Stimulated activated CD4-positive, alpha-beta T cell treated with anti-CD3 and anti-CD28 coated beads, Interleukin-15, amount 100 ng/mL, for 1 hour (primary cell): ENCODE measurements around the gene ICAM1.

ENCODE experiments used
- DNase-seq, 2 donors: peaks; one replicate each; pipeline ENCODE4 v3.0.0-alpha.2; 2020; ENCODE audit warnings: low read depth in 1 of 2, low spot score in 1 of 2

The ICAM1 gene

GRCh38 chr19:10243606-10244005 lies 27.3 kb upstream of the ICAM1 start:
- no peak for DNase-seq

DNA sequence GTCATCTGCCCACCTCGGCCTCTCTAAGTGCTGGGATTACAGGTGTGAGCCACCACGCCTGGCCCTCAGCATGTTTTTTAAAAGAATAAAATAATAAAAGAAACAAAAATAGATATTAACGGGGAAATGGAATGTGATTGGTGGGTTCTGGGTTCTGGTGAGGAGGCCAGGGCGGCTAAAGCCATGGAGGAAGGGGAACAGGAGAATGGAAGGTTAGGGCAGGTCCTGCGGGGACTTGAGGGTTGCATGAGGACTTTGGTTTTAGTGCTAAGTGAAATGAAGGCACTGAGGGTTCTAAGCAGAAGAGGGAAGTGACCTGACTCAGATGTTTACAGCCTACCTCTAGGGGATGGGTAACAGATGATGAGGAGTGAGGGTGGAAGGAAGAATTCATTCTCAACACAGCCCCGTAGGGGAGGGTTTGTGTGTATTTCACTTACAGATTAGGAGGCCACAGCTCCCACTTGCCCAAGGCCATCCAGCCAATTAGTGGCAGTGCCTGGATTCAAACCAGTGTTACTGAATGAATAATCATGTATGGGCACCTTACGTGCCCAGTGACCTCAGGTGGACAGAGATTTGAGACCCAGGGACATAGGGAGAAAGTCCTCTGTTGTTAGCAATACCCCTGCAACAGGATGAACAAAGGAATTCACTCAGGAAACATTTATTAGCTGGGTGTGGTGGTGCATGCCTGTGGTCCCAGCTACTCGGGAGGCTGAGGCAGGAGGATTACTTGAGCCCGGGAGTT lies 25.6 kb upstream of the ICAM1 start:
- DNase-seq: no peak

DNA sequence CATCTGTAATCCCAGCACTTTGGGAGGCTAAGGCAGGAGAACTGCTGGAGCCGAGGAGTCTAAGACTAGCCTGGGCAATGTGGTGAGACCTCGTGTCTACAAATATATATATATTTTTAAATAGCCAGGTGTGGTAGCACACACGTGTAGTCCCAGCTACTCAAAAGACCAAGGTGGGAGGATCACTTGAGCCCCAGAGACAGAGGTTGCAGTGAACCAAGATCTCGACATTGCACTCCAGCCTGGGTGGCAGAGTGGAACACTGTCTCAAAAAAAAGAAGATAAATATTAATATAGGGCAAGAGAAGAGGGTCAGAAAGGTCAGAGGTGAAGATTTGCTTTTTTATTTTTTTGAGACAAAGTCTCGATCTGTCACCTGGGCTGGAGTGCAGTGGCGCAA lies 24.4 kb upstream of the ICAM1 start:
- no peak for DNase-seq

- peak; percentile 86 to 89 for DNase-seq
Measured at GRCh38 chr19:10251792-10252694, 18.9 kb upstream of the ICAM1 start, which contains the start of gene MRPL4. MRPL4 (plus strand) TSS chr19:10252214; CDS start chr19:10252254, 40 bp downstream.

- no peak for DNase-seq
Measured at GRCh38 chr19:10252707-10253106, 18.2 kb upstream of the ICAM1 start.

DNA sequence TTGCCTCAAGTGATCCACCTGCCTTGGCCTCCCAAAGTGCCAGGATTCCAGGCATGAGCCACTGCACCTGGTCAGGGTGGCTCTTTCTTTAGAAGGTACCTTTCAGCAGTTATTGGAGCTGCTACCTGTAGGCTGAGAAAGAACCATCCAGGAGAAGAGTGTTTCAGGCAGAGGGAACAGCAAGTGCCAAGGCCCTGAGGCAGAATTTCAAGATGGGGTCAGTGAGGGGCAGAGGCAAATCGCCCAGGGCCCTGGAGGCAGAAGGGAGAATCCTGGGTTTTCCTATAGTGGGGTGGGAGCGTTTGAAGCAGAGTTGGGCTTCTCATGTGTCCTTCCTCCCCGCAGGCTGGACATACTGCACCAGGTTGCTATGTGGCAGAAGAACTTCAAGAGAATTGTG lies 16.7 kb upstream of the ICAM1 start:
- no peak for DNase-seq

- no peak for DNase-seq
Measured at GRCh38 chr19:10255358-10255757, 15.6 kb upstream of the ICAM1 start.

GRCh38 chr19:10256551-10256950 lies 14.4 kb upstream of the ICAM1 start:
- no peak for DNase-seq

DNA sequence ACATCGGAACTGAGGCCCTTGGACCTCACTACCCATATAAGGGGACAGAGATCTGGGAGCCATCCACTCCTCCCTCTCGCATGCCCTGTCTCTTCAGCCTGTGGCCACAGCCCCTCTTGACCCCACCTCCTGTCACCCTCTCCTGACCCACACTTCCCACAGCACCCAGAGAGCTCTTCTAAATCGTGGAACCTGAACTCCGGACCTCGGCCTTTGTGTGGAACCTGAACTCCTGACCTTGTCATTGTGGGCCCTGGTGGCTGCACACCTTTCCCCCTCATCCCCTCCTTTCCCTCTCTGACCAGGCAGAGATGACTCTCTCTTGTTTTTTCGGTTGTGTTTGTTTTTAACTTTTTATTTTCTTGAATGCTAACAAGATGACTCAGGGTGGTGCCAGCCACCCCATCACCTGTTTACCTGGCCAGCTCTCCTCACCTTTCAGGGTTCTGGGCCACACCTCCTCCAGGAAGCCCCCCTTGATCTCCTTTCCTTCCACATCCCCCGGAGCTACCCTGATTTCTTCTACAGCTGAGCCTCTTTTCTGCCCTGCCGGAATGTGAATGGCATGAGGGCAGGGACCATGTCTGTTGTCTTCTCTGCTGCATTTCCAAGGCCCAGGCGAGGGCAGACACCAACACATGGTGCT lies 13.8 kb upstream of the ICAM1 start:
- DNase-seq: no peak

- no peak for DNase-seq
Measured at GRCh38 chr19:10258080-10258710, 12.7 kb upstream of the ICAM1 start.

DNA sequence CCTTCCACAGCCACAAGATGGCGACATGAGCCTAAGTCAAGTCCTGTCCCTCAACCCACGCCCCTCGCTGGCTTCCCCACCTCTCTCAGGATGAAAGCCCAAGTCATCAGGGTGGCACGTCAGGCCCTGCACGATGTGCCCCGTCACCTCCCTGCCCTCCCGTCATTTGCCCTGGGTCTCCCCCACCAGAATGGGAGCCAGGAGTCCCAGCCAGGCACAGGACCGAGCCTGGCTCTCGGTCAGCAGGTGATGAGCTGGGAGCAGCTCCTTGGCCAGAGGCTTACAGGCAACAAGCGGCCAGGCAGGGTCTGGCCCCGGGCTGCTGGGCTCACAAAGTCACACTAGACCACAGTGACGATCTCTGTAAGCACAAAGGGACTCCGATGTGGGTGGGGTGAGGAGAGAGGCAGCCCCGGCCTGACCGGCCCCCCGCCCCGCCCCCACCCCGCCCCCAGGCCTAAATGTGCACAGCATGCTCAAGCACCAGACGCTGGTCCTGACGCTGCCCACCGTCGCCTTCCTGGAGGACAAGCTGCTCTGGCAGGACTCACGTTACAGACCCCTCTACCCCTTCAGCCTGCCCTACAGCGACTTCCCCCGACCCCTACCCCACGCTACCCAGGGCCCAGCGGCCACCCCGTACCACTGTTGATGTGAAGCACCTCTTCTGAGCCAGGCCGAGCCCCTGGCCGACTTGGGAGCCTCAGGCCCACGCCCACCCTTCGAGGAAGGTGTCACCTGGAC lies 11.6 kb upstream of the ICAM1 start:
- DNase-seq: peak; percentile 62 to 80

DNA sequence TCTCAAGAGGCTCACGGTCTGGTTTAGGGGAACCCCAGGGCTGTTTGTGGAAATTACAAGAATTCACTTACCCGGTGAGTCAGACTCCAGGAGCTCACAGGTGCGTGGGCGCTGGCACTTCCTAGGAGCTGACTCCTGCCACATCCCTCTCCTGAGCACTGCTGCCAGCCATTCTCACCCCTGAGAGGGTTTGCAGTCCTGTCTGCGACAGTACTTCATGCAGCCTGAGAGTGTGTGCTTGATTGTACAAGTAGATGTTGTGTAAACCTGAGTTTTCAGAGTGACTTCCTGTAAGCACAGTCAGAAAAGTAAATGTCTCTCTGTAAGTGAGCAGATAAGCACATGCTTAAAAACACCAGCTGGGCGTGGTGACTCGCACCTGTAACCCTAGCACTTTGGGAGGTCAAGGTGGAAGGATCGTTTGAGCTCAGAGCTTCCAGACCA lies 10.8 kb upstream of the ICAM1 start:
- DNase-seq: peak in 1 of 2 donors; percentile 39

DNA sequence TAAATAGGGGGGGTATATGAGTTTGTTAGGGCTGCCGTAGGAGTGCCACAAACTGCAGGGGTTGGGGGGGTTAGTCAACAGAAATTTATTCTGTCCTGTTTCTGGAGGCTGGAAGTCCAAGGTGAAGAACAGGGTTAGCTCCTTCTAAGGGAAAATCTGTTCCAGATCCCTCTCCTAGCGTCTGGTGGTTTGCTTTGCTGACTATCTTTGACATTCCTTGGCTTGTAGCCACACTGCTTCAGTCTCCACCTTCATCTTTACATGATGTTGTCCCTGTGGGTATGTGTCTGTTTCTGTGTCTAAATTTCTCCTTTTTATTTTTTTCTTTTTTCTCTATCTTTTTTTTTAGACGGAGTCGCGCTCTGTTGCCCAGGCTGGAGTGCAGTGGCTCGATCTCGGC lies 8.1 kb upstream of the ICAM1 start:
- DNase-seq: no peak

GRCh38 chr19:10266706-10267105 lies 4.2 kb upstream of the ICAM1 start:
- DNase-seq: no peak

DNA sequence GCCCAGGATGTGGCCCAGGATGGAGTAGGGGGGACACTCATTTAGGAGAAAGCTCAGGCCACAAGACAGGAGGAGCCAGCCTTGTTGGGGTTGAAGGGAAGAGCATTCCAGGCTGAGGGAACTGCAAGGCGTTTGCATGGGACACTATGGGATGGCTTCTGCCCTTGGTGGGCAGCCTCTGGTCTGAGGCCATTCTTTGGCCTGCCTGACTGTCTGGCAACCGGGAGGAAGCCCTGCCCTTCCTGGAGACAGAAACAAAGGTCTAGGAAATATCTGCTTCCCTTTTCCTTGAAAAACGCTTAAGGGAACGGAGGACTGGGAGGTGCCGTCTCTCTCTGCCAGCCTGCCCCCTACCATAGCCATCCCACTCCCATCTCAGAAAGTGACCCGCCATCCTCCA lies 2.8 kb upstream of the ICAM1 start:
- DNase-seq: no peak

GRCh38 chr19:10269333-10270179 lies 1.4 kb upstream of the ICAM1 start:
- DNase-seq: peak; percentile 75 to 85

DNA sequence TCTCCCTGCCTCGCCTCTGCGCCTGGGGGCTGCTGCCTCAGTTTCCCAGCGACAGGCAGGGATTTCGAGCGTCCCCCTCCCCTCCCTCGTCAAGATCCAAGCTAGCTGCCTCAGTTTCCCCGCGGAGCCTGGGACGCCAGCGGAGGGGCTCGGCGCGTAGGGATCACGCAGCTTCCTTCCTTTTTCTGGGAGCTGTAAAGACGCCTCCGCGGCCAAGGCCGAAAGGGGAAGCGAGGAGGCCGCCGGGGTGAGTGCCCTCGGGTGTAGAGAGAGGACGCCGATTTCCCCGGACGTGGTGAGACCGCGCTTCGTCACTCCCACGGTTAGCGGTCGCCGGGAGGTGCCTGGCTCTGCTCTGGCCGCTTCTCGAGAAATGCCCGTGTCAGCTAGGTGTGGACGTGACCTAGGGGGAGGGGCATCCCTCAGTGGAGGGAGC lies 722 bp upstream of the ICAM1 start:
- DNase-seq: peak in 1 of 2 donors; percentile 20

GRCh38 chr19:10271543-10272086 lies 695 bp downstream of the ICAM1 start:
- DNase-seq: no peak

DNA sequence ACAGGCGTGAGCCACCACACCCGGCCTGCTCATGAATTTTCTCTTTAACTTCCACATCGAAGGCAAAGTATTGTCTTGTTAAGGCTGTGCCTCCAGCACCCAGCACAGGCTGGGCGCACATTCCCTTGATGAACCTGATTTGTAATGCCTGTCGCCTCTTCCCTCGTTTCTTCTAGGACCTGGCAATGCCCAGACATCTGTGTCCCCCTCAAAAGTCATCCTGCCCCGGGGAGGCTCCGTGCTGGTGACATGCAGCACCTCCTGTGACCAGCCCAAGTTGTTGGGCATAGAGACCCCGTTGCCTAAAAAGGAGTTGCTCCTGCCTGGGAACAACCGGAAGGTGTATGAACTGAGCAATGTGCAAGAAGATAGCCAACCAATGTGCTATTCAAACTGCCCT lies 3.7 kb downstream of the ICAM1 start:
- DNase-seq: no peak
